Smooth muscle cell of trachea (primary cell): Measurements from ENCODE around the gene KLHL11. TPM values are rescaled to one million over a fixed set of nuclear protein-coding genes. Genes with fewer than 3 reads are reported as not detected.

Experiments
- total RNA-seq: library from RNA; depleted of rRNA; stranded (reverse); fragments of >200 nt; gene quantifications from 2 replicates; pipeline ENCODE4 v1.2.1, GENCODE V29; 2014

Gene KLHL11
- total RNA-seq: 28.7 and 33.2 TPM in 2 replicates

GRCh38 chr17:41864836-41865595, at the start of gene KLHL11:
Gene KLHL11, minus strand, starts transcription at chr17:41865423. Its CDS starts 53 bp downstream, at chr17:41865370.

GRCh38 chr17:41837761-41838538, 27.3 kb downstream of the KLHL11 start, which contains the start of gene KLHL10:
Gene KLHL10, plus strand, starts transcription at chr17:41837825. Its CDS starts 108 bp downstream, at chr17:41837933.

GRCh38 chr17:41835800-41836549, 29.2 kb downstream of the KLHL11 start, which contains the start of gene NT5C3B:
Gene NT5C3B, minus strand, starts transcription at chr17:41836232. Its CDS starts 39 bp downstream, at chr17:41836193.

GRCh38 chr17:41812381-41813151, 52.7 kb downstream of the KLHL11 start, which contains the start of gene FKBP10:
Gene FKBP10, plus strand, starts transcription at chr17:41813004. Its CDS starts 31 bp downstream, at chr17:41813035.

GRCh38 chr17:41811549-41812380, 53.5 kb downstream of the KLHL11 start, which contains the start of gene P3H4:
Gene P3H4, minus strand, starts transcription at chr17:41811949. Its CDS starts 34 bp downstream, at chr17:41811915.

Other genes with a start within 250 kb of the KLHL11 start
- 1.5 and 15.1 TPM in 2 replicates for gene KRT17, start 240.8 kb downstream of the KLHL11 start, total RNA-seq
- 82.5 and 236 TPM in 2 replicates for gene EIF1, start 176.5 kb downstream of the KLHL11 start, total RNA-seq
- not detected in 2 replicates for gene GAST, start 153.1 kb downstream of the KLHL11 start, total RNA-seq
- gene HAP1, start 130.8 kb downstream of the KLHL11 start, total RNA-seq: under 0.01 and 0.17 TPM in 2 replicates
- gene JUP, start 78.7 kb downstream of the KLHL11 start, total RNA-seq: 5.3 and 5.4 TPM in 2 replicates
- gene P3H4, start 53.5 kb downstream of the KLHL11 start, total RNA-seq: 41.6 and 64.2 TPM in 2 replicates
- gene FKBP10, start 52.4 kb downstream of the KLHL11 start, total RNA-seq: 407 and 587 TPM in 2 replicates
- 54.1 and 80.7 TPM in 2 replicates for gene NT5C3B, start 29.2 kb downstream of the KLHL11 start, total RNA-seq
- gene KLHL10, start 27.6 kb downstream of the KLHL11 start, total RNA-seq: 0.17 and 0.29 TPM in 2 replicates
- 171 and 230 TPM in 2 replicates for gene ACLY, start 53.5 kb upstream of the KLHL11 start, total RNA-seq
- 0.33 and 1.3 TPM in 2 replicates for gene ODAD4, start 65.2 kb upstream of the KLHL11 start, total RNA-seq
- gene CNP, start 101.4 kb upstream of the KLHL11 start, total RNA-seq: 63.4 and 90.5 TPM in 2 replicates
- 52.6 and 72.0 TPM in 2 replicates for gene DNAJC7, start 152.0 kb upstream of the KLHL11 start, total RNA-seq
- 16.3 and 30.4 TPM in 2 replicates for gene NKIRAS2, start 154.7 kb upstream of the KLHL11 start, total RNA-seq
- gene C17orf113, start 185.2 kb upstream of the KLHL11 start, total RNA-seq: 0.15 and 0.17 TPM in 2 replicates
- gene ZNF385C, start 233.1 kb upstream of the KLHL11 start, total RNA-seq: not detected in 2 replicates
- gene DHX58, start 247.3 kb upstream of the KLHL11 start, total RNA-seq: 17.2 and 25.6 TPM in 2 replicates